ENCODE measurements around the gene CHMP3.

- no peak for TF ChIP-seq CTCF (IDR thresholded peaks at IDR 0.05; ENCODE audit: poor library complexity, severe bottlenecking)
- TF ChIP-seq POLR2AphosphoS5 (IDR thresholded peaks at IDR 0.05) = no peak
- TF ChIP-seq EP300 (conservative IDR thresholded peaks at IDR 0.05; ENCODE audit: poor library complexity, severe bottlenecking) = no peak
- TF ChIP-seq RAD21 (conservative IDR thresholded peaks at IDR 0.05) = no peak
- no peak for TF ChIP-seq EZH2 (IDR thresholded peaks at IDR 0.05; ENCODE audit: borderline replicate concordance, insufficient read depth, low read length, poor library complexity, severe bottlenecking)
- TF ChIP-seq SMC3 (conservative IDR thresholded peaks at IDR 0.05; ENCODE audit: poor library complexity) = no peak
Observed at GRCh38 chr2:86491088-86491487, 72.2 kb downstream of the CHMP3 start.

Measured in neural cell (in vitro differentiated cells).